Uterus (tissue), 2 donors: ENCODE data around the gene SKAP1.

Experiments
- CTCF ChIP-seq, 4 experiments: fragments of 200-600 bp in 2 of 4; fragments of 450-650 bp in 2 of 4; sonication (generic) in 2 of 4; IDR thresholded peaks; one replicate each; pipeline ENCODE4 v1.5.1; 2016 to 2019; ENCODE audit warnings: antibody characterized with exemption in 4 of 4, mild to moderate bottlenecking in 2 of 4, moderate library complexity in 1 of 4
- POLR2A ChIP-seq, 2 donors: fragments of 450-650 bp; IDR thresholded peaks; one replicate each; pipeline ENCODE4 v1.6.1; 2016; ENCODE audit warnings: antibody characterized with exemption in 2 of 2, mild to moderate bottlenecking in 1 of 2, moderate library complexity in 1 of 2

DNA sequence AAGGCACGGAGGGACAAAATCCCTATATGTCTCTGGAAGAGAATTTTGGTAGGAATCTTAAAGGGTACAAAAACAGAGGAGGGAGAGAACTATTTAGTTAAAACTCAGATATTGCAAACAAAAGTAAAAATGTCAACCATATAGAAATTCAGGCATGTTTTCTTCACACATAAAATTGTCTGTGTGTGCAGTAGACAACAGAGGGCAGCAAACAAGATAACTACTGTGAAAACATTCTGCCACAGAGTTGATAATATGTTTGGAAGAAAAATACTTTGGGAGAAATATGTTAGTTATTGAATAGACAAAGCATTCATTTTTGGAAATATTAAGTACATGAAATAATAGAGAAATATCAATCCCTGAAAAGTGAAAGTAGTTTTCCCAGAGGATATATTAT lies 266.2 kb downstream of the SKAP1 start:
- TF ChIP-seq CTCF (IDR thresholded peaks at IDR 0.05): no peak
- no peak for TF ChIP-seq POLR2A (IDR thresholded peaks at IDR 0.05)
